ENCODE data around the gene OTX1.
"Not testable (repeated sequence)": the region's sequence is repeated elsewhere in the genome, so short reads cannot be mapped to it uniquely, and the experiment has no call there.

Gene OTX1

GRCh38 chr2:63012541-63012940 is 38.1 kb upstream of the OTX1 start:
- no peak overlapping the region for H3K4me3 ChIP-seq (ENCODE audit: low read depth, low read length)
- no peak for TF ChIP-seq MYC (IDR thresholded peaks at IDR 0.05; ENCODE audit: low read depth, low read length)
- TF ChIP-seq POLR2A (IDR thresholded peaks at IDR 0.05; ENCODE audit: extremely low read depth, insufficient read length) = no peak
- TF ChIP-seq MAX (IDR thresholded peaks at IDR 0.05; ENCODE audit: low read depth, low read length) = no peak
- TF ChIP-seq CTCF (IDR thresholded peaks at IDR 0.05; ENCODE audit: low read depth, low read length) = no peak
- DNase-seq (ENCODE audit: low read depth) = no peak

DNA sequence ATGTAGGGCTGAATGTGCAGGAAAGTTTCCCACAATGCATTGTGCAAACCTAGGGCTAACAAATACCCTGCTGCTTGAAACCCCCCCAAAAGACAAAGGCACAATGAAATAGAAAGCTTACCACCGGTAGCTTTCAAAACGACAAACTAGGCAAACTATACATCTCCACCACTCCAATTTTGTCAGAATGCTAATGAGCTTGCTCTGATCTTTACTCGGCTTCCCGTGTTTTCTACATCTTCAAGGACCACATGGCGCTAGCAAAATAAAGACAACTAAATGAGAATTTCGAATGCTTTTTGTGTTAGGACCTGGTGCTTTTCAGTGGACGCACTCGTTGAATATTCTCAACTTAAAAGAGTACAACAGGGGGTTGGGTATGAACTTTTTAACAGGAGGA is 37.2 kb upstream of the OTX1 start:
- H3K4me3 ChIP-seq (ENCODE audit: low read depth, low read length) = no peak overlapping the region
- TF ChIP-seq MYC (IDR thresholded peaks at IDR 0.05; ENCODE audit: low read depth, low read length) = no peak
- no peak for TF ChIP-seq MAX (IDR thresholded peaks at IDR 0.05; ENCODE audit: low read depth, low read length)
- TF ChIP-seq CTCF (IDR thresholded peaks at IDR 0.05; ENCODE audit: low read depth, low read length) = no peak
- TF ChIP-seq POLR2A (IDR thresholded peaks at IDR 0.05; ENCODE audit: extremely low read depth, insufficient read length) = no peak
- no peak for DNase-seq (ENCODE audit: low read depth)

GRCh38 chr2:63015389-63015788 is 35.2 kb upstream of the OTX1 start:
- TF ChIP-seq MYC (IDR thresholded peaks at IDR 0.05; ENCODE audit: low read depth, low read length) (no peak), CTCF (IDR thresholded peaks at IDR 0.05; ENCODE audit: low read depth, low read length) (no peak), MAX (IDR thresholded peaks at IDR 0.05; ENCODE audit: low read depth, low read length) (no peak), POLR2A (IDR thresholded peaks at IDR 0.05; ENCODE audit: extremely low read depth, insufficient read length) (no peak)
- no peak for DNase-seq (ENCODE audit: low read depth)

GRCh38 chr2:63018439-63018838 is 32.2 kb upstream of the OTX1 start:
- DNase-seq (ENCODE audit: low read depth) = no peak
- no peak overlapping the region for H3K4me3 ChIP-seq (ENCODE audit: low read depth, low read length)
- TF ChIP-seq POLR2A (IDR thresholded peaks at IDR 0.05; ENCODE audit: extremely low read depth, insufficient read length) (no peak), CTCF (IDR thresholded peaks at IDR 0.05; ENCODE audit: low read depth, low read length) (no peak), MAX (IDR thresholded peaks at IDR 0.05; ENCODE audit: low read depth, low read length) (no peak), MYC (IDR thresholded peaks at IDR 0.05; ENCODE audit: low read depth, low read length) (no peak)

More at GRCh38 chr2:63015389-63015788, 35.2 kb upstream of the OTX1 start:
- no peak overlapping the region for H3K4me3 ChIP-seq (ENCODE audit: low read depth, low read length)

DNA sequence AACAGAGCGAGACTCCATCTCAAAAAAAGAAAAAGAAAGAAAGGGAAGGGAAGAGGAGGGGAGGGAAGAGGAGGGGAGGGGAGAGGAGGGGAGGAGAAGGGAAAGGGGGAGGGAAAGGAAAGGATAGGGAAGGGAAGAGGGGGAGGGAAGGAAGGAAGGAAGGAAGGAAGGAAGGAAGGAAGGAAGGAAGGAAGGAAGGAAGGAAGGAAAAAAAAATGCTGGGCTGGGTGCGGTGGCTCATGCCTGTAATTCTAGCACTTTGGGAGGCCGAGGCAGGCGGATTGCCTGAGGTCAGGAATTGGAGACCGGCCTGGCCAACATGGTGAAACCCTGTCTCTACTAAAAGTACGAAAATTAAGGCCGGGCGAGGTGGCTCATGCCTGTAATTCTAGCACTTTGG is 30.9 kb upstream of the OTX1 start:
- not testable (repeated sequence) for H3K4me3 ChIP-seq (ENCODE audit: low read depth, low read length); DNase-seq (ENCODE audit: low read depth)

GRCh38 chr2:63023444-63023843 is 27.2 kb upstream of the OTX1 start:
- TF ChIP-seq MYC (IDR thresholded peaks at IDR 0.05; ENCODE audit: low read depth, low read length) (no peak), CTCF (IDR thresholded peaks at IDR 0.05; ENCODE audit: low read depth, low read length) (peak; percentile 17)
- DNase-seq (ENCODE audit: low read depth) = peak; percentile 63
- H3K4me3 ChIP-seq (ENCODE audit: low read depth, low read length) = no peak overlapping the region
